Prostate gland (tissue), 2 donors: Measurements from ENCODE around the gene OTOA. TPM values are rescaled to one million over a fixed set of nuclear protein-coding genes. Genes with fewer than 3 reads are reported as not detected.
"Not testable (repeated sequence)": the region's sequence is repeated elsewhere in the genome, so short reads cannot be mapped to it uniquely, and the experiment has no call there.

Experiments used
- DNase-seq: peaks from one replicate; pipeline ENCODE4 v3.0.0-alpha.2; 2019; ENCODE audit warnings: low spot score
- H3K27ac ChIP-seq, 2 donors: fragments of 200-600 bp; sonication (generic); 2 replicates each; pipeline ENCODE4 v1.5.1; 2017 to 2019
- H3K27me3 ChIP-seq: fragments of 200-600 bp; sonication (generic); replicated peaks from 2 replicates; pipeline ENCODE4 v1.5.1; 2019; ENCODE audit not compliant: insufficient read depth
- H3K36me3 ChIP-seq, 2 donors: fragments of 200-600 bp; sonication (generic); 1 replicate in 1 of 2; 2 replicates in 1 of 2; pipeline versions ENCODE4 v1.5.1 to v1.8.1; 2017 to 2019
- H3K4me1 ChIP-seq: fragments of 200-600 bp; sonication (generic); replicated peaks from 2 replicates; pipeline ENCODE4 v1.5.1; 2019
- H3K4me3 ChIP-seq, 2 donors: fragments of 200-600 bp; sonication (generic); 2 replicates each; pipeline ENCODE4 v1.5.1; 2017 to 2019
- H3K9me3 ChIP-seq: fragments of 200-600 bp; sonication (generic); 2 replicates; pipeline ENCODE4 v1.5.1; 2017
- CTCF ChIP-seq, 4 experiments: fragments of 200-600 bp in 2 of 4; fragments of 450-650 bp in 2 of 4; sonication (generic) in 2 of 4; IDR thresholded peaks; 1 replicate in 3 of 4; 2 replicates in 1 of 4; pipeline ENCODE4 v1.5.1; 2016 to 2019; ENCODE audit warnings: antibody characterized with exemption in 4 of 4, mild to moderate bottlenecking in 2 of 4, moderate library complexity in 2 of 4
- POLR2A ChIP-seq: fragments of 450-650 bp; IDR thresholded peaks from one replicate; pipeline ENCODE4 v1.6.1; 2016; ENCODE audit warnings: antibody characterized with exemption, mild to moderate bottlenecking
- POLR2AphosphoS5 ChIP-seq: sonication (generic); formaldehyde crosslinking; IDR thresholded peaks from one replicate; pipeline ENCODE4 v1.6.1; 2017; ENCODE audit warnings: antibody characterized with exemption
- WGBS: methylation state at CpG from one replicate; pipeline ENCODE4 v1.1.5; 2018; 5-methylcytosine and 5-hydroxymethylcytosine counted together
- intact Hi-C: fragments of 100-400 bp; cut with DNase I; formaldehyde crosslinking; loops from one replicate; pipeline ENCODE4 v1.14.2; 2022
- total RNA-seq, 2 donors: library from RNA; depleted of rRNA; stranded (reverse); fragments of >200 nt; gene quantifications; one replicate each; pipeline ENCODE4 v1.1.0, GENCODE V29; 2016

Gene OTOA
- total RNA-seq, 2 donors from 2014 or later: 0.68 TPM

- no peak for DNase-seq
- TF ChIP-seq POLR2A (no peak), POLR2AphosphoS5 (no peak), CTCF (IDR thresholded peaks at IDR 0.05) (no peak)
- Histone ChIP-seq H3K4me1 (no peaks in the 10 kb centered on the region), H3K9me3 (no peaks in the 10 kb centered on the region), H3K27me3 (no peaks in the 10 kb centered on the region), H3K27ac (no peak overlapping the region), H3K4me3 (no peak overlapping the region), H3K36me3 (no peaks in the 10 kb centered on the region)
- 83% methylated on average over 3 of the region's 3 CpGs for WGBS
- intact Hi-C loops: no loop called here
Measured at GRCh38 chr16:21683184-21683583, 19.4 kb downstream of the OTOA start.

GRCh38 chr16:21684199-21684598 is 20.4 kb downstream of the OTOA start:
- Histone ChIP-seq H3K36me3 (no peaks in the 10 kb centered on the region), H3K27ac (no peak overlapping the region), H3K4me3 (no peak overlapping the region), H3K4me1 (no peaks in the 10 kb centered on the region), H3K9me3 (no peaks in the 10 kb centered on the region), H3K27me3 (no peaks in the 10 kb centered on the region)
- DNase-seq: peak; percentile 4
- TF ChIP-seq POLR2AphosphoS5: no peak
- intact Hi-C loops: no loop called here
- WGBS: 30% methylated on average over 6 of the region's 6 CpGs

GRCh38 chr16:21685034-21685455 is 21.3 kb downstream of the OTOA start:
- H3K4me3 ChIP-seq: no peak overlapping the region
- DNase-seq: no peak
- no peak overlapping the region for H3K27ac ChIP-seq
- no peaks in the 10 kb centered on the region for H3K4me1 ChIP-seq
- no peaks in the 10 kb centered on the region for H3K9me3 ChIP-seq
- no peaks in the 10 kb centered on the region for H3K27me3 ChIP-seq
- 37% methylated on average over 14 of the region's 14 CpGs for WGBS
- TF ChIP-seq POLR2A (no peak), POLR2AphosphoS5 (no peak), CTCF (IDR thresholded peaks at IDR 0.05) (no peak)
- no peaks in the 10 kb centered on the region for H3K36me3 ChIP-seq
- intact Hi-C loops: no loop called here

GRCh38 chr16:21689107-21689506 is 25.3 kb downstream of the OTOA start:
- Histone ChIP-seq H3K27ac (no peak overlapping the region), H3K9me3 (no peaks in the 10 kb centered on the region), H3K4me1 (no peaks in the 10 kb centered on the region), H3K36me3 (no peaks in the 10 kb centered on the region), H3K27me3 (no peaks in the 10 kb centered on the region), H3K4me3 (no peak overlapping the region)
- TF ChIP-seq POLR2AphosphoS5 (no peak), CTCF (IDR thresholded peaks at IDR 0.05) (no peak), POLR2A (no peak)
- WGBS: 59% methylated on average over 4 of the region's 4 CpGs
- intact Hi-C loops: no loop called here
- DNase-seq: no peak

GRCh38 chr16:21690967-21691366 is 27.2 kb downstream of the OTOA start:
- DNase-seq, H3K36me3 ChIP-seq, H3K4me1 ChIP-seq, H3K4me3 ChIP-seq, H3K9me3 ChIP-seq, H3K27ac ChIP-seq, H3K27me3 ChIP-seq, intact Hi-C loops: not testable (repeated sequence)
- 83% methylated on average over 4 of the region's 4 CpGs for WGBS

- WGBS: 84% methylated on average over 4 of the region's 4 CpGs
- no peak overlapping the region for H3K27ac ChIP-seq
- no peak overlapping the region for H3K4me3 ChIP-seq
- no peaks in the 10 kb centered on the region for H3K4me1 ChIP-seq
- intact Hi-C loops: no loop called here
- TF ChIP-seq POLR2A (no peak), CTCF (IDR thresholded peaks at IDR 0.05) (no peak)
- no peaks in the 10 kb centered on the region for H3K27me3 ChIP-seq
- H3K9me3 ChIP-seq: no peaks in the 10 kb centered on the region
- no peaks in the 10 kb centered on the region for H3K36me3 ChIP-seq
- no peak for DNase-seq
Measured at GRCh38 chr16:21694609-21695008, 30.8 kb downstream of the OTOA start.
